ENCODE data around the gene PHACTR2.

Gene PHACTR2

GRCh38 chr6:143753678-143754077 is 75.9 kb downstream of the PHACTR2 start:
- Histone ChIP-seq H3K36me3 (replicated peaks in 1 of 2; ENCODE audit: control insufficient read depth in 2 of 2, insufficient read depth in 2 of 2, low read length in 2 of 2) (peaks cover 0 to 40% of the 10 kb centered on the region in 2 donors), H2BK12ac (ENCODE audit: low read length) (no peak overlapping the region), H3K9ac (ENCODE audit: low read depth, low read length, poor library complexity) (no peak overlapping the region), H3K4me2 (ENCODE audit: insufficient read depth, low read length, poor library complexity, severe bottlenecking) (no peak overlapping the region), H3K14ac (ENCODE audit: low read length) (no peak overlapping the region), H3K79me1 (ENCODE audit: low read depth, low read length) (no peaks in the 10 kb centered on the region), H3K9me3 (replicated peaks in 1 of 2; ENCODE audit: control insufficient read depth in 2 of 2, insufficient read depth in 1 of 2, low read depth in 1 of 2, low read length in 2 of 2) (peaks cover 0 to 3% of the 10 kb centered on the region in 2 donors), H2BK15ac (ENCODE audit: low read length) (no peak overlapping the region), H3K27ac (replicated peaks; ENCODE audit: low read length) (no peak overlapping the region), H3K4me3 (ENCODE audit: low read length in 2 of 2) (no peak overlapping the region), H3K18ac (ENCODE audit: low read length) (no peak overlapping the region), H2BK5ac (ENCODE audit: low read length) (no peak overlapping the region), H3K4ac (ENCODE audit: low read length) (no peak overlapping the region), H2AFZ (ENCODE audit: low read length) (no peak overlapping the region), H2AK5ac (ENCODE audit: low read depth, low read length) (no peak overlapping the region), H3K27me3 (ENCODE audit: control insufficient read depth in 3 of 3, insufficient read depth in 3 of 3, low read depth in 1 of 3, low read length in 3 of 3) (no peaks in the 10 kb centered on the region), H4K8ac (ENCODE audit: low read depth, low read length) (no peak overlapping the region), H3K23ac (ENCODE audit: low read depth, low read length, poor library complexity) (no peak overlapping the region), H2BK120ac (ENCODE audit: low read depth, low read length) (no peak overlapping the region), H3K4me1 (ENCODE audit: control insufficient read depth in 2 of 2, insufficient read depth in 1 of 2, low read depth in 1 of 2, low read length in 2 of 2) (peaks cover 0 to 18% of the 10 kb centered on the region in 2 donors), H4K91ac (ENCODE audit: low read depth, low read length, poor library complexity) (no peak overlapping the region)
- WGBS, 2 donors (ENCODE audit: extremely low coverage in 2 of 2, insufficient read length in 2 of 2, insufficient replicate concordance in 1 of 2): no CpG with 5 or more reads among the region's 4 CpGs
- no peak for DNase-seq (ENCODE audit: low spot score)

- no peak overlapping the region for H2AK5ac ChIP-seq (ENCODE audit: low read depth, low read length)
- WGBS, 2 donors (ENCODE audit: extremely low coverage in 2 of 2, insufficient read length in 2 of 2, insufficient replicate concordance in 1 of 2): no CpG with 5 or more reads among the region's 4 CpGs
- peaks cover 0 to 40% of the 10 kb centered on the region in 2 donors for H3K36me3 ChIP-seq (replicated peaks in 1 of 2; ENCODE audit: control insufficient read depth in 2 of 2, insufficient read depth in 2 of 2, low read length in 2 of 2)
- H4K91ac ChIP-seq (ENCODE audit: low read depth, low read length, poor library complexity): no peak overlapping the region
- no peaks in the 10 kb centered on the region for H3K79me1 ChIP-seq (ENCODE audit: low read depth, low read length)
- no peak overlapping the region for H3K4me3 ChIP-seq (ENCODE audit: low read length in 2 of 2)
- H3K4me1 ChIP-seq (ENCODE audit: control insufficient read depth in 2 of 2, insufficient read depth in 1 of 2, low read depth in 1 of 2, low read length in 2 of 2): peaks cover 0 to 18% of the 10 kb centered on the region in 2 donors
- DNase-seq (ENCODE audit: low spot score): no peak
- H3K14ac ChIP-seq (ENCODE audit: low read length): no peak overlapping the region
- H2BK15ac ChIP-seq (ENCODE audit: low read length): no peak overlapping the region
- H4K8ac ChIP-seq (ENCODE audit: low read depth, low read length): no peak overlapping the region
- H3K9ac ChIP-seq (ENCODE audit: low read depth, low read length, poor library complexity): no peak overlapping the region
- H3K9me3 ChIP-seq (replicated peaks in 1 of 2; ENCODE audit: control insufficient read depth in 2 of 2, insufficient read depth in 1 of 2, low read depth in 1 of 2, low read length in 2 of 2): peaks cover 0 to 3% of the 10 kb centered on the region in 2 donors
- H2AFZ ChIP-seq (ENCODE audit: low read length): no peak overlapping the region
- no peak overlapping the region for H2BK120ac ChIP-seq (ENCODE audit: low read depth, low read length)
- H3K18ac ChIP-seq (ENCODE audit: low read length): no peak overlapping the region
- no peaks in the 10 kb centered on the region for H3K27me3 ChIP-seq (ENCODE audit: control insufficient read depth in 3 of 3, insufficient read depth in 3 of 3, low read depth in 1 of 3, low read length in 3 of 3)
- H3K4me2 ChIP-seq (ENCODE audit: insufficient read depth, low read length, poor library complexity, severe bottlenecking): no peak overlapping the region
- H3K27ac ChIP-seq (replicated peaks; ENCODE audit: low read length): no peak overlapping the region
- H2BK12ac ChIP-seq (ENCODE audit: low read length): no peak overlapping the region
- no peak overlapping the region for H2BK5ac ChIP-seq (ENCODE audit: low read length)
- no peak overlapping the region for H3K23ac ChIP-seq (ENCODE audit: low read depth, low read length, poor library complexity)
- no peak overlapping the region for H3K4ac ChIP-seq (ENCODE audit: low read length)
Measured at GRCh38 chr6:143754204-143754603, 76.4 kb downstream of the PHACTR2 start.

DNA sequence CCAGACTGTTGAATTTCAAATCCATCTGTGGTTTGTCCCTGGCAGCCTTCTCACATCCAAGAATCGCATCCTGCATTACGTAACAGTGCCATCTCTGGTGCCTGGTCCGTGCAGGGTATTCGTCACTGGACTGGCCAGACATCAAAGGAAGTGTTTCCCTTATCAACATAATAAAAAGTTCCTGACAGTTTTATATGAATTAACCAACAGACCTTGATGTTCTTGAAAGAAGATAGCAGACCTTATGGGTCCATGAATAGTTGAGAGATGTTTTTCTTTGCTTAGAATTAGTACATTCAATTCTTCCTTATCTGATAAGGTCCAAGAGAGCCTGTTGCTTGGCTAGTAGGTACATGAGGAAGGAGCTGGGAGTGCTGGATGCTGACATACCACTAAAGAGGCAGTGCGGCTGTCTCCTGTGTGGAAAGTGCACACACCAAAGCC is 77.6 kb downstream of the PHACTR2 start:
- DNase-seq (ENCODE audit: low spot score): no peak
- H2BK5ac ChIP-seq (ENCODE audit: low read length): no peak overlapping the region
- H3K23ac ChIP-seq (ENCODE audit: low read depth, low read length, poor library complexity): no peak overlapping the region
- no CpG with 5 or more reads among the region's 5 CpGs for WGBS, 2 donors (ENCODE audit: extremely low coverage in 2 of 2, insufficient read length in 2 of 2, insufficient replicate concordance in 1 of 2)
- no peak overlapping the region for H2BK120ac ChIP-seq (ENCODE audit: low read depth, low read length)
- H3K4me2 ChIP-seq (ENCODE audit: insufficient read depth, low read length, poor library complexity, severe bottlenecking): no peak overlapping the region
- no peak overlapping the region for H3K14ac ChIP-seq (ENCODE audit: low read length)
- H3K4ac ChIP-seq (ENCODE audit: low read length): no peak overlapping the region
- H2BK15ac ChIP-seq (ENCODE audit: low read length): no peak overlapping the region
- no peak overlapping the region for H2BK12ac ChIP-seq (ENCODE audit: low read length)
- H3K27ac ChIP-seq (replicated peaks; ENCODE audit: low read length): no peak overlapping the region
- H3K4me3 ChIP-seq (ENCODE audit: low read length in 2 of 2): no peak overlapping the region
- H3K18ac ChIP-seq (ENCODE audit: low read length): no peak overlapping the region
- no peaks in the 10 kb centered on the region for H3K79me1 ChIP-seq (ENCODE audit: low read depth, low read length)
- H2AK5ac ChIP-seq (ENCODE audit: low read depth, low read length): no peak overlapping the region
- peaks cover 0 to 12% of the 10 kb centered on the region in 2 donors for H3K4me1 ChIP-seq (ENCODE audit: control insufficient read depth in 2 of 2, insufficient read depth in 1 of 2, low read depth in 1 of 2, low read length in 2 of 2)
- H3K36me3 ChIP-seq (replicated peaks in 1 of 2; ENCODE audit: control insufficient read depth in 2 of 2, insufficient read depth in 2 of 2, low read length in 2 of 2): peaks cover 0 to 44% of the 10 kb centered on the region in 2 donors
- no peak overlapping the region for H2AFZ ChIP-seq (ENCODE audit: low read length)
- H4K91ac ChIP-seq (ENCODE audit: low read depth, low read length, poor library complexity): no peak overlapping the region
- no peak overlapping the region for H3K9ac ChIP-seq (ENCODE audit: low read depth, low read length, poor library complexity)
- H3K27me3 ChIP-seq (ENCODE audit: control insufficient read depth in 3 of 3, insufficient read depth in 3 of 3, low read depth in 1 of 3, low read length in 3 of 3): no peaks in the 10 kb centered on the region
- no peak overlapping the region for H4K8ac ChIP-seq (ENCODE audit: low read depth, low read length)
- peaks cover 0 to 3% of the 10 kb centered on the region in 2 donors for H3K9me3 ChIP-seq (replicated peaks in 1 of 2; ENCODE audit: control insufficient read depth in 2 of 2, insufficient read depth in 1 of 2, low read depth in 1 of 2, low read length in 2 of 2)

DNA sequence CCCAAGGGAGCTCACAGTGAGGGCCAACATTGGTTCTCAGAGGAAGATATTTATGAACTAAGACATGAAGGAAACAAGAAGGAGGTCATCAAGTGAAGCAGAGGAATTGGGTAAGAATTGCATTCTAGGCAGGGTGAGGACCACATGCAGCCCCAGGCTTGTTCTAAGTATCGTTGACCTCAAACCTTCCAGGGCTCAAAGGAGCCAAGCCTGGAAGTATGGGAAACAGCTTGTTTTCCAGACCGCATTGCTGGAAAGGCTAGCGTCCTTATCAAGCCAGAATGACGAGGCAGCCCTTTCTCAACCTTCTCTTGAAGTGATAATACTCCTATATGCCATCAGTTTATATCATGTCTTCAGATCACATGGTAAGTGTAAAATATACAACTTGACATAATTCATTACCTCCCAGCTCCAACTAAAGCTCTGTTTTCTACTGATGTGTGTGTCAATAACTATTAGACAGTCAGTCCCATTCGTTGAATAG is 79.6 kb downstream of the PHACTR2 start:
- Histone ChIP-seq H3K27me3 (ENCODE audit: control insufficient read depth in 3 of 3, insufficient read depth in 3 of 3, low read depth in 1 of 3, low read length in 3 of 3) (no peaks in the 10 kb centered on the region), H3K9me3 (replicated peaks in 1 of 2; ENCODE audit: control insufficient read depth in 2 of 2, insufficient read depth in 1 of 2, low read depth in 1 of 2, low read length in 2 of 2) (peaks cover 0 to 3% of the 10 kb centered on the region in 2 donors), H3K9ac (ENCODE audit: low read depth, low read length, poor library complexity) (no peak overlapping the region), H3K4me3 (ENCODE audit: low read length in 2 of 2) (no peak overlapping the region), H3K79me1 (ENCODE audit: low read depth, low read length) (no peaks in the 10 kb centered on the region), H3K4me2 (ENCODE audit: insufficient read depth, low read length, poor library complexity, severe bottlenecking) (no peak overlapping the region), H3K36me3 (replicated peaks in 1 of 2; ENCODE audit: control insufficient read depth in 2 of 2, insufficient read depth in 2 of 2, low read length in 2 of 2) (peaks cover 0 to 46% of the 10 kb centered on the region in 2 donors), H2BK5ac (ENCODE audit: low read length) (no peak overlapping the region), H2BK12ac (ENCODE audit: low read length) (no peak overlapping the region), H2BK120ac (ENCODE audit: low read depth, low read length) (no peak overlapping the region), H3K27ac (replicated peaks; ENCODE audit: low read length) (no peak overlapping the region), H2BK15ac (ENCODE audit: low read length) (no peak overlapping the region), H3K23ac (ENCODE audit: low read depth, low read length, poor library complexity) (no peak overlapping the region), H3K14ac (ENCODE audit: low read length) (no peak overlapping the region), H3K18ac (ENCODE audit: low read length) (no peak overlapping the region), H2AFZ (ENCODE audit: low read length) (no peak overlapping the region), H4K8ac (ENCODE audit: low read depth, low read length) (no peak overlapping the region), H3K4me1 (ENCODE audit: control insufficient read depth in 2 of 2, insufficient read depth in 1 of 2, low read depth in 1 of 2, low read length in 2 of 2) (no peaks in the 10 kb centered on the region), H3K4ac (ENCODE audit: low read length) (no peak overlapping the region), H4K91ac (ENCODE audit: low read depth, low read length, poor library complexity) (no peak overlapping the region), H2AK5ac (ENCODE audit: low read depth, low read length) (no peak overlapping the region)
- no peak for DNase-seq (ENCODE audit: low spot score)
- no CpG with 5 or more reads among the region's 5 CpGs for WGBS, 2 donors (ENCODE audit: extremely low coverage in 2 of 2, insufficient read length in 2 of 2, insufficient replicate concordance in 1 of 2)
